Adipocyte (in vitro differentiated cells): ENCODE data around the gene C2orf72.
A peak's percentile ranks its signal among the peaks of the same experiment; 100 is the strongest.
"Not testable (repeated sequence)": the region's sequence is repeated elsewhere in the genome, so short reads cannot be mapped to it uniquely, and the experiment has no call there.

Source experiments
- DNase-seq: peaks from one replicate; pipeline ENCODE4 v3.0.0-alpha.2; 2015; ENCODE audit warnings: low read depth
- H3K27me3 ChIP-seq: replicated peaks from 2 replicates; pipeline ENCODE4 v1.7.0; 2013; ENCODE audit warnings: mild to moderate bottlenecking, low read length, moderate library complexity; ENCODE audit not compliant: control insufficient read depth, insufficient read depth
- H3K36me3 ChIP-seq: 2 replicates; pipeline ENCODE4 v1.7.0; 2013; ENCODE audit warnings: low read length, mild to moderate bottlenecking, moderate library complexity; ENCODE audit not compliant: control insufficient read depth, insufficient read depth, severe bottlenecking
- H3K4me1 ChIP-seq: 2 replicates; pipeline ENCODE4 v1.7.0; 2013; ENCODE audit warnings: mild to moderate bottlenecking, low read length, moderate library complexity; ENCODE audit not compliant: control insufficient read depth, insufficient read depth
- H3K4me3 ChIP-seq: 2 replicates; pipeline ENCODE4 v1.7.0; 2013; ENCODE audit warnings: mild to moderate bottlenecking, low read length, moderate library complexity
- H3K9ac ChIP-seq: 2 replicates; pipeline ENCODE4 v1.7.0; 2013; ENCODE audit warnings: mild to moderate bottlenecking, low read length, moderate library complexity
- H3K9me3 ChIP-seq: 2 replicates; pipeline ENCODE4 v1.7.0; 2013; ENCODE audit warnings: mild to moderate bottlenecking, low read length, moderate library complexity; ENCODE audit not compliant: control insufficient read depth

The C2orf72 gene

DNA sequence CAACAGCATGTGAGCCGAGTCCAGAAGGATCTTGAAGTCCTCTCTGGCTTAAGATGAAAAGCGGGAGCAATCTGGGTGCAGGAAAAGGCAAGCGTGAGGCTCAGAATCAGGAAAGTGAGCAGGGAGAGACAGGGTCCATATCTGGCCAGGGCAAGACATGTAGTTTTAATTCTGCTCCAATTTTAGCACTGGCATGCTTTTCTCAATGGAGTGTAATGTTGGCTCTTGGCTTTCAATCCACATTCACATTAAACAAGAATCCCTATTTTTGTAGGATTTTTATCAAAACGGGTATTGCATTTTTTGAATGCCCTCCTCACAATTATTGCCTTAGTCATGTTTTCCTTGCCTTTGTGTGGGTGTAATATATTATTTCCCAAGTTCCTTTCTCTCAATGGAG, 35.4 kb upstream of the C2orf72 start:
- Histone ChIP-seq H3K4me3 (no peak overlapping the region), H3K36me3 (no peaks in the 10 kb centered on the region), H3K4me1 (peaks cover 33% of the 10 kb centered on the region), H3K9ac (no peak overlapping the region), H3K9me3 (peaks cover 2% of the 10 kb centered on the region), H3K27me3 (peaks cover 39% of the 10 kb centered on the region)
- DNase-seq, result peak; percentile 34

- Histone ChIP-seq H3K4me1 (peaks cover 33% of the 10 kb centered on the region), H3K36me3 (no peaks in the 10 kb centered on the region), H3K4me3 (no peak overlapping the region), H3K9ac (no peak overlapping the region), H3K9me3 (no peaks in the 10 kb centered on the region), H3K27me3 (peaks cover 41% of the 10 kb centered on the region)
- no peak for DNase-seq
Observed at GRCh38 chr2:231002641-231003040, 34.7 kb upstream of the C2orf72 start.

- no peaks in the 10 kb centered on the region for H3K9me3 ChIP-seq
- no peak overlapping the region for H3K9ac ChIP-seq
- peaks cover 46% of the 10 kb centered on the region for H3K27me3 ChIP-seq
- H3K4me3 ChIP-seq, result no peak overlapping the region
- H3K4me1 ChIP-seq, result peaks cover 32% of the 10 kb centered on the region
- no peaks in the 10 kb centered on the region for H3K36me3 ChIP-seq
- DNase-seq, result no peak
Observed at GRCh38 chr2:231003186-231003585, 34.1 kb upstream of the C2orf72 start.

DNA sequence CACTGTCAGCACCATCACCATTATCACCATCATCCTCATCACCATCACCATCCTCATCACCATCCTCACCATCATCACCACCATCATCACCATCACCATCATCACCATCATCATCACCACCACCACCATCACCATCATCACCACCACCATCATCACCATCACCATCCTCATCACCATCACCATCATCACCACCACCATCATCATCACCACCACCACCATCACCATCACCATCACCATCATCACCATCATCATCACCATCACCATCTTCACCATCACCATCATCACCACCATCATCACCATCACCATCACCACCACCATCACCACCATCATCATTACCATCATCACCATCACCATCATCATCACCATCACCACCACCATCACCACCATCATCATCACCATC, 32.4 kb upstream of the C2orf72 start:
- H3K9ac ChIP-seq, DNase-seq, H3K4me3 ChIP-seq, H3K9me3 ChIP-seq, H3K36me3 ChIP-seq: not testable (repeated sequence)
- Histone ChIP-seq H3K4me1 (peaks cover 18% of the 10 kb centered on the region), H3K27me3 (peaks cover 55% of the 10 kb centered on the region)

GRCh38 chr2:231007286-231008098, 29.8 kb upstream of the C2orf72 start:
- H3K36me3 ChIP-seq, result no peaks in the 10 kb centered on the region
- no peaks in the 10 kb centered on the region for H3K9me3 ChIP-seq
- H3K4me3 ChIP-seq, result no peak overlapping the region
- H3K9ac ChIP-seq, result no peak overlapping the region
- H3K27me3 ChIP-seq, result peaks cover 66% of the 10 kb centered on the region
- peaks cover 6% of the 10 kb centered on the region for H3K4me1 ChIP-seq
- peak; percentile 28 for DNase-seq

- H3K36me3 ChIP-seq, result no peaks in the 10 kb centered on the region
- peaks cover 70% of the 10 kb centered on the region for H3K27me3 ChIP-seq
- peaks cover 2% of the 10 kb centered on the region for H3K4me1 ChIP-seq
- H3K9me3 ChIP-seq, result no peaks in the 10 kb centered on the region
- H3K9ac ChIP-seq, result no peak overlapping the region
- no peak overlapping the region for H3K4me3 ChIP-seq
- DNase-seq, result no peak
Observed at GRCh38 chr2:231008131-231008530, 29.2 kb upstream of the C2orf72 start.

GRCh38 chr2:231009236-231009919, 27.9 kb upstream of the C2orf72 start:
- Histone ChIP-seq H3K27me3 (peaks cover 71% of the 10 kb centered on the region), H3K9ac (no peak overlapping the region), H3K36me3 (no peaks in the 10 kb centered on the region), H3K9me3 (no peaks in the 10 kb centered on the region), H3K4me3 (no peak overlapping the region), H3K4me1 (no peaks in the 10 kb centered on the region)
- no peak for DNase-seq

DNA sequence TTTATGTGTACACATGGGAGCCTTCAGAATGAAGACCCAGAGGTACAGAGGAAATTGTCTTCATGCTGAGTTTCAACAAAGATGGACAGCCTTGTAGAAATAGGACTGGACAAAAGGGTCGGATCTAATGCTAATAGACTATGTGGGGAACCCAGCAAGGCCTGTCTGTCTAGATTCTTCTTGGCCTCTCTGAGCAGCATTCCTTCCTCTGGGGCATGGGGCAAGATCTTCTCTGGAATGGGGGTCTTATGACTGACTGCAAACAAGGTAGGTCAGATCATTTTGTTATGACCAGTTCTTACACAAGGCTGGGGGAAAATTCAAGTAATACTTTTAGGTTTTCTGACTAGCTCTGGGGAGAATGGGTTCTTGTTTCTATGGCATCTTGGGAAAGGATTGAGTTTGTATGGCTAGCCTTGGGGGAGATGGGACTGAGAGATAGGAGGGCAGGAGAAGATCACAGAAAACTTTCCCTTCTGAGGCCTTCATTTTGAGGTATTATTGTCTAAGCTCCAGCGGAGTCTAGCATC, 27.1 kb upstream of the C2orf72 start:
- Histone ChIP-seq H3K9me3 (no peaks in the 10 kb centered on the region), H3K4me3 (no peak overlapping the region), H3K27me3 (peaks cover 74% of the 10 kb centered on the region), H3K4me1 (no peaks in the 10 kb centered on the region), H3K9ac (no peak overlapping the region), H3K36me3 (no peaks in the 10 kb centered on the region)
- no peak for DNase-seq

DNA sequence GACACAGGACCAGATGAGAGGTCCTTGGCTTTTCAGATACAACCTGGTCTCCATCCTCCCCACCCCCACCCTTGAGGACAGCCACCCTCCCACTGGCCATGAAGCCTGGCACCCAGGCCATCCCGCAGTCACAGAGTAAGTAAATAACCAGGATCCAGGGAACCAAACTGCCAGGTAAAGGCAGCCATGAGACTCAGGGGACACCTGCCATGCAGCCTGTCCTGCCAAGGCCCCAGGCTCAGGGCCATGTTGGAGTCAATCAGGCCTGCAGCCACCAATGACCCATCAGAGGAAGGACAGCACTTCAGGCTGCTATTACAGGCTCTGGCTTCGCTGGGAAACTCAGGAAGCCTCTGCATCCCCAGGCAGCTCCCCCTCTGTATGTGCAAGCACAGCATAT, 25.8 kb upstream of the C2orf72 start:
- no peaks in the 10 kb centered on the region for H3K4me1 ChIP-seq
- no peak overlapping the region for H3K4me3 ChIP-seq
- peaks cover 82% of the 10 kb centered on the region for H3K27me3 ChIP-seq
- DNase-seq, result no peak
- no peak overlapping the region for H3K9ac ChIP-seq
- H3K36me3 ChIP-seq, result no peaks in the 10 kb centered on the region
- no peaks in the 10 kb centered on the region for H3K9me3 ChIP-seq

DNA sequence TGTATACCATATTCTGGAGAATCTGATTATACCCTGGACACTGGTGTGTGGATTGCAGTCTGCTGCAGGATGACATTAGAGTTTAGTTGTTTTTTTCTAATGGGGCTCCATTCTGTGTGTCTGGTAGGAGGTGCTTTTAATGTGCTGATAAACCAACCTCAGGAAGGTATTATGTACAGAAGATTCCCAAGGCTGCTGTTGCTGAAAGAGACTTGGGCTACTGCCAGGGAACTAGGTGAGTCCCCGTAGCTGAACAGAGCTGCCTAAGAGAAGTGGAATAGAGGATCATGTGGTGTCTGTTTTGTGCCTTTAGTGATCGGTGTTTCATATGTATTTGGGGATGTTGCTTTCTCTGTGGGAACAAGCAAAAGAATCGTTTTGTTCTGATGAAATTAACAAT, 24.9 kb upstream of the C2orf72 start:
- Histone ChIP-seq H3K9ac (no peak overlapping the region), H3K36me3 (no peaks in the 10 kb centered on the region), H3K9me3 (no peaks in the 10 kb centered on the region), H3K27me3 (peaks cover 75% of the 10 kb centered on the region), H3K4me3 (no peak overlapping the region), H3K4me1 (no peaks in the 10 kb centered on the region)
- DNase-seq, result no peak

GRCh38 chr2:231013820-231014219, 23.5 kb upstream of the C2orf72 start:
- Histone ChIP-seq H3K27me3 (peaks cover 64% of the 10 kb centered on the region), H3K9ac (no peak overlapping the region), H3K4me1 (no peaks in the 10 kb centered on the region), H3K9me3 (no peaks in the 10 kb centered on the region), H3K4me3 (no peak overlapping the region), H3K36me3 (no peaks in the 10 kb centered on the region)
- DNase-seq, result no peak
